HEK293 (cell line): ENCODE data around the gene AFG3L2.

Experiments used
- BCL11A ChIP-seq: fragments of 450-650 bp; formaldehyde crosslinking; IDR thresholded peaks from 2 replicates; pipeline ENCODE4 v1.5.1; 2016; ENCODE audit warnings: low read depth, missing biosample characterization, missing genetic modification characterization
- EGR2 ChIP-seq: fragments of 450-650 bp; formaldehyde crosslinking; IDR thresholded peaks from 2 replicates; pipeline ENCODE4 v1.5.1; 2016; ENCODE audit warnings: low read depth, missing biosample characterization, missing genetic modification characterization
- HOXA7 ChIP-seq: sonication (generic); formaldehyde crosslinking; IDR thresholded peaks from 2 replicates; pipeline ENCODE4 v1.8.1; 2022; ENCODE audit warnings: missing genetic modification reagents, borderline replicate concordance
- IKZF3 ChIP-seq: fragments of 450-650 bp; IDR thresholded peaks from 2 replicates; pipeline ENCODE4 v1.5.0; 2018; ENCODE audit warnings: missing biosample characterization, mild to moderate bottlenecking, missing genetic modification characterization, moderate library complexity
- KLF8 ChIP-seq: fragments of 450-650 bp; formaldehyde crosslinking; IDR thresholded peaks from 2 replicates; pipeline ENCODE4 v1.5.1; 2016; ENCODE audit warnings: missing biosample characterization, missing genetic modification characterization
- MEIS1 ChIP-seq: sonication (generic); formaldehyde crosslinking; IDR thresholded peaks from 2 replicates; pipeline ENCODE4 v1.8.1; 2022; ENCODE audit warnings: missing genetic modification reagents, mild to moderate bottlenecking, borderline replicate concordance
- MYNN ChIP-seq: fragments of 450-650 bp; formaldehyde crosslinking; IDR thresholded peaks from 2 replicates; pipeline ENCODE4 v1.5.1; 2016; ENCODE audit warnings: missing biosample characterization, missing genetic modification characterization, borderline replicate concordance
- OSR2 ChIP-seq: fragments of 450-650 bp; formaldehyde crosslinking; IDR thresholded peaks from 2 replicates; pipeline ENCODE4 v1.5.1; 2016; ENCODE audit warnings: missing biosample characterization, missing genetic modification characterization
- PBX3 ChIP-seq: sonication (generic); formaldehyde crosslinking; IDR thresholded peaks from 2 replicates; pipeline ENCODE4 v1.8.1; 2022; ENCODE audit warnings: mild to moderate bottlenecking, moderate library complexity, missing genetic modification reagents
- SETDB1 ChIP-seq: IDR thresholded peaks from one replicate; pipeline ENCODE4 v1.6.1; 2017; ENCODE audit warnings: mild to moderate bottlenecking, low read length, moderate library complexity, mixed read lengths; ENCODE audit not compliant: insufficient read length
- TCF7L2 ChIP-seq: IDR thresholded peaks from 2 replicates; pipeline ENCODE4 v1.6.1; 2011; ENCODE audit warnings: low read depth, mild to moderate bottlenecking, inconsistent platforms, low read length, moderate library complexity, borderline replicate concordance
- WT1 ChIP-seq: fragments of 450-650 bp; formaldehyde crosslinking; IDR thresholded peaks from 2 replicates; pipeline ENCODE4 v1.5.1; 2016; ENCODE audit warnings: missing biosample characterization, missing genetic modification characterization
- YY1 ChIP-seq: fragments of 450-650 bp; formaldehyde crosslinking; IDR thresholded peaks from 2 replicates; pipeline ENCODE4 v1.5.1; 2018; ENCODE audit warnings: missing biosample characterization, missing genetic modification characterization
- ZBTB20 ChIP-seq: fragments of 450-650 bp; formaldehyde crosslinking; IDR thresholded peaks from 2 replicates; pipeline ENCODE4 v1.5.1; 2016; ENCODE audit warnings: missing biosample characterization, missing genetic modification characterization
- ZBTB26 ChIP-seq: fragments of 450-650 bp; formaldehyde crosslinking; optimal IDR thresholded peaks from 2 replicates; pipeline ENCODE3; 2016; ENCODE audit warnings: missing biosample characterization, mild to moderate bottlenecking, missing genetic modification characterization
- ZFP3 ChIP-seq: fragments of 450-650 bp; formaldehyde crosslinking; IDR thresholded peaks from 2 replicates; pipeline ENCODE4 v1.5.1; 2016; ENCODE audit warnings: low read depth, missing biosample characterization, missing genetic modification characterization
- ZFP41 ChIP-seq: fragments of 450-650 bp; formaldehyde crosslinking; IDR thresholded peaks from 2 replicates; pipeline ENCODE4 v1.5.1; 2016; ENCODE audit warnings: missing biosample characterization, missing genetic modification characterization, borderline replicate concordance
- ZNF184 ChIP-seq: fragments of 450-650 bp; IDR thresholded peaks from 2 replicates; pipeline ENCODE4 v1.5.1; 2018; ENCODE audit warnings: missing biosample characterization, mild to moderate bottlenecking, missing genetic modification characterization
- ZNF266 ChIP-seq: fragments of 450-650 bp; formaldehyde crosslinking; IDR thresholded peaks from 2 replicates; pipeline ENCODE4 v1.5.1; 2016; ENCODE audit warnings: missing biosample characterization, missing genetic modification characterization, low read depth
- ZNF324 ChIP-seq: fragments of 450-650 bp; formaldehyde crosslinking; IDR thresholded peaks from 2 replicates; pipeline ENCODE4 v1.5.1; 2016; ENCODE audit warnings: missing biosample characterization, missing genetic modification characterization
- ZNF449 ChIP-seq: fragments of 450-650 bp; formaldehyde crosslinking; IDR thresholded peaks from 2 replicates; pipeline ENCODE4 v1.5.1; 2017; ENCODE audit warnings: missing biosample characterization, mild to moderate bottlenecking, missing genetic modification characterization, moderate library complexity
- ZNF518A ChIP-seq: fragments of 450-650 bp; formaldehyde crosslinking; conservative IDR thresholded peaks from 2 replicates; pipeline ENCODE4 v1.5.1; 2016; ENCODE audit warnings: low read depth, missing biosample characterization, missing genetic modification characterization
- ZNF529 ChIP-seq: fragments of 450-650 bp; formaldehyde crosslinking; IDR thresholded peaks from 2 replicates; pipeline ENCODE4 v1.5.1; 2017; ENCODE audit warnings: missing genetic modification characterization, missing biosample characterization; ENCODE audit not compliant: insufficient replicate concordance
- ZNF548 ChIP-seq: fragments of 450-650 bp; formaldehyde crosslinking; IDR thresholded peaks from 2 replicates; pipeline ENCODE4 v1.5.1; 2016; ENCODE audit warnings: missing biosample characterization, missing genetic modification characterization
- ZNF549 ChIP-seq: fragments of 450-650 bp; IDR thresholded peaks from 2 replicates; pipeline ENCODE4 v1.5.1; 2018; ENCODE audit warnings: missing biosample characterization, missing genetic modification characterization, mild to moderate bottlenecking, inconsistent platforms, moderate library complexity
- ZNF555 ChIP-seq: fragments of 450-650 bp; formaldehyde crosslinking; conservative IDR thresholded peaks from 2 replicates; pipeline ENCODE4 v1.5.1; 2017; ENCODE audit warnings: missing biosample characterization, mild to moderate bottlenecking, missing genetic modification characterization, inconsistent platforms
- ZNF654 ChIP-seq: fragments of 450-650 bp; formaldehyde crosslinking; IDR thresholded peaks from 2 replicates; pipeline ENCODE4 v1.5.1; 2016; ENCODE audit warnings: low read depth, missing biosample characterization, missing genetic modification characterization
- ZNF660 ChIP-seq: fragments of 450-650 bp; IDR thresholded peaks from 2 replicates; pipeline ENCODE4 v1.5.1; 2018; ENCODE audit warnings: missing biosample characterization, mild to moderate bottlenecking, missing genetic modification characterization
- ZNF785 ChIP-seq: fragments of 450-650 bp; formaldehyde crosslinking; IDR thresholded peaks from 2 replicates; pipeline ENCODE4 v1.5.1; 2016; ENCODE audit warnings: missing biosample characterization, missing genetic modification characterization
- ZSCAN5A ChIP-seq: fragments of 450-650 bp; formaldehyde crosslinking; IDR thresholded peaks from 2 replicates; pipeline ENCODE4 v1.5.1; 2016; ENCODE audit warnings: missing biosample characterization, missing genetic modification characterization

The AFG3L2 gene

GRCh38 chr18:12376754-12377555 is at the start of gene AFG3L2 (continued):
- TF ChIP-seq SETDB1 = no peak
- TF ChIP-seq WT1 (tag by site-specific recombination) = no peak
- no peak for TF ChIP-seq ZNF266 (tag by site-specific recombination)
- TF ChIP-seq ZFP41 (tag by site-specific recombination) = no peak
- TF ChIP-seq ZNF518A (tag by site-specific recombination) = no peak
- TF ChIP-seq ZNF184 (tag by site-specific recombination) = no peak
- TF ChIP-seq EGR2 (tag by site-specific recombination) = peak; percentile 72
- TF ChIP-seq KLF8 (tag by site-specific recombination) = peak; percentile 97
- TF ChIP-seq ZNF449 (tag by site-specific recombination) = no peak
- 0 out of 2 replicates have a peak, but pooled peaks have one; percentile 50 for TF ChIP-seq ZNF549
- TF ChIP-seq YY1 (tag by site-specific recombination) = no peak
- no peak for TF ChIP-seq TCF7L2
- 0 out of 2 replicates have a peak, but pooled peaks have one; percentile 18 for TF ChIP-seq ZNF660 (tag by site-specific recombination)
- TF ChIP-seq HOXA7 (CRISPR knock-in tag) = peak; percentile 73; the same call in 1 of the 2 replicates
- TF ChIP-seq BCL11A = no peak
- TF ChIP-seq PBX3 = peak; percentile 89; the same call in 1 of the 2 replicates
- TF ChIP-seq ZNF654 = no peak
- TF ChIP-seq ZNF548 = no peak
- TF ChIP-seq ZNF555 (tag by site-specific recombination) = no peak
- no peak for TF ChIP-seq OSR2
- TF ChIP-seq ZBTB26 (tag by site-specific recombination) = peak; percentile 68
- no peak for TF ChIP-seq ZNF529 (tag by site-specific recombination)
- TF ChIP-seq ZNF785 (tag by site-specific recombination) = no peak
- TF ChIP-seq ZSCAN5A (tag by site-specific recombination) = no peak
- TF ChIP-seq ZNF324 (tag by site-specific recombination) = no peak
- 0 out of 2 replicates have a peak, but pooled peaks have one; percentile 51 for TF ChIP-seq IKZF3 (tag by site-specific recombination)
- TF ChIP-seq MYNN (tag by site-specific recombination) = no peak
- no peak for TF ChIP-seq ZFP3 (tag by site-specific recombination)
- TF ChIP-seq ZBTB20 (tag by site-specific recombination) = peak; percentile 44; the same call in 1 of the 2 replicates
- no peak for TF ChIP-seq MEIS1 (CRISPR knock-in tag)
